GM13977 (cell line): ENCODE results near the gene SETD1B.

Experiments used
- DNase-seq: peaks from one replicate; pipeline ENCODE4 v3.0.0; 2012; ENCODE audit warnings: low spot score
- in situ Hi-C: fragments of 300-500 bp; cut with MboI; formaldehyde crosslinking; loops from one replicate; pipeline ENCODE4 v1.12.0; 2022; ENCODE audit warnings: low sequenced_read_pairs, low pct_unique_long_range_greater_than_20kb, mixed read lengths, inconsistent platforms; ENCODE audit not compliant: unreplicated experiment
- TF ChIP-seq, protein P1 (sequence below): IDR thresholded peaks from 2 replicates; pipeline ENCODE4 v1.5.1; 2012; ENCODE audit warnings: mild to moderate bottlenecking, control low read depth; ENCODE audit not compliant: insufficient read depth; ENCODE audit errors: extremely low read depth, missing control alignments

The SETD1B gene

GRCh38 chr12:121804417-121805111 lies 755 bp downstream of the SETD1B start:
- TF ChIP-seq, protein P1, sequence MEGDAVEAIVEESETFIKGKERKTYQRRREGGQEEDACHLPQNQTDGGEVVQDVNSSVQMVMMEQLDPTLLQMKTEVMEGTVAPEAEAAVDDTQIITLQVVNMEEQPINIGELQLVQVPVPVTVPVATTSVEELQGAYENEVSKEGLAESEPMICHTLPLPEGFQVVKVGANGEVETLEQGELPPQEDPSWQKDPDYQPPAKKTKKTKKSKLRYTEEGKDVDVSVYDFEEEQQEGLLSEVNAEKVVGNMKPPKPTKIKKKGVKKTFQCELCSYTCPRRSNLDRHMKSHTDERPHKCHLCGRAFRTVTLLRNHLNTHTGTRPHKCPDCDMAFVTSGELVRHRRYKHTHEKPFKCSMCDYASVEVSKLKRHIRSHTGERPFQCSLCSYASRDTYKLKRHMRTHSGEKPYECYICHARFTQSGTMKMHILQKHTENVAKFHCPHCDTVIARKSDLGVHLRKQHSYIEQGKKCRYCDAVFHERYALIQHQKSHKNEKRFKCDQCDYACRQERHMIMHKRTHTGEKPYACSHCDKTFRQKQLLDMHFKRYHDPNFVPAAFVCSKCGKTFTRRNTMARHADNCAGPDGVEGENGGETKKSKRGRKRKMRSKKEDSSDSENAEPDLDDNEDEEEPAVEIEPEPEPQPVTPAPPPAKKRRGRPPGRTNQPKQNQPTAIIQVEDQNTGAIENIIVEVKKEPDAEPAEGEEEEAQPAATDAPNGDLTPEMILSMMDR: no peak
- DNase-seq: peak; percentile 66
- in situ Hi-C loops: no loop called here

DNA sequence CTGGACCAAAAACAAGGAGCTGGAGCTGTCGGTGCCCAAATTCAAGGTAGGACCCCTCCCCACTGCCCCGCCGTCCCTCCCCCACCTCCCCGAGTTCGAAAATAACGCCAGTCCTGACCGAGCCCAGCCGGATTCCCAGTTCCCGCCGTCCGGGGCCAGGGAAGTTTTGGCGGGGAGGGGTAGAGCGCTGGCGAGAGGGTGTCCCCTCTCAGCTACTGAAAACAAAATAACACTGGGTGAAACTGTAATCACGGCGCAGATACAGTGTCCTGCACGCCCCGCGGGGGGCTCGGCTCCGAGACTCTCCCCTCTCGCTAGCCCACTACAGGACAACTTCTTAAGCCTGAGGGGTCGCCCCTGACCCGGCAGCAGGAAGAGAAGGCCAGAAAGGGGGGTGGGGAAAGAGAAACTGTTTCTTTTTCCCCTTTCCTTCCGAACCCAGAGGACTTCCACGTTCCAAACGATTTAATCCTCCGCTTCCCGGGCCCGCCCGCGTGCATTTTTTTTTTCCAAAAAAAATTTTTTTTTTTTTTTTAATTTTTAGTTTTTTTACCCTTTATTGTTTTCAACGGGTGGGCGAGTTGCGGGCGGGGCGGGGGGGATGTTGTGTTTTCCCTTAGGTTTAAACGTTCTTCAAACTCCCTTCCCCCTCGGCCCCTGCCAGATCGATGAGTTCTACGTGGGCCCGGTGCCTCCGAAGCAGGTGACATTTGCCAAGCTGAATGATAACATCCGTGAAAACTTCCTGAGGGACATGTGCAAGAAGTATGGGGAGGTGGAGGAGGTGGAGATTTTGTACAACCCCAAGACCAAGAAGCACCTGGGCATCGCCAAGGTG lies 1.6 kb downstream of the SETD1B start:
- in situ Hi-C loops: no loop called here
- no peak for DNase-seq
- TF ChIP-seq, protein P1: no peak

GRCh38 chr12:121806009-121806545 lies 2.3 kb downstream of the SETD1B start:
- in situ Hi-C loops: no loop called here
- TF ChIP-seq, protein P1: no peak

GRCh38 chr12:121806546-121807423 lies 3.0 kb downstream of the SETD1B start:
- DNase-seq: no peak
- TF ChIP-seq, protein P1: no peak
- in situ Hi-C loops: no loop called here

More at GRCh38 chr12:121806009-121806545, 2.3 kb downstream of the SETD1B start:
- DNase-seq: no peak

GRCh38 chr12:121807642-121808347 lies 4.0 kb downstream of the SETD1B start:
- DNase-seq: no peak
- TF ChIP-seq, protein P1: no peak
- in situ Hi-C loops: no loop called here
